Measurements from ENCODE around the gene SYVN1.
"Not testable (repeated sequence)": the region's sequence is repeated elsewhere in the genome, so short reads cannot be mapped to it uniquely, and the experiment has no call there.

SYVN1 gene

DNA sequence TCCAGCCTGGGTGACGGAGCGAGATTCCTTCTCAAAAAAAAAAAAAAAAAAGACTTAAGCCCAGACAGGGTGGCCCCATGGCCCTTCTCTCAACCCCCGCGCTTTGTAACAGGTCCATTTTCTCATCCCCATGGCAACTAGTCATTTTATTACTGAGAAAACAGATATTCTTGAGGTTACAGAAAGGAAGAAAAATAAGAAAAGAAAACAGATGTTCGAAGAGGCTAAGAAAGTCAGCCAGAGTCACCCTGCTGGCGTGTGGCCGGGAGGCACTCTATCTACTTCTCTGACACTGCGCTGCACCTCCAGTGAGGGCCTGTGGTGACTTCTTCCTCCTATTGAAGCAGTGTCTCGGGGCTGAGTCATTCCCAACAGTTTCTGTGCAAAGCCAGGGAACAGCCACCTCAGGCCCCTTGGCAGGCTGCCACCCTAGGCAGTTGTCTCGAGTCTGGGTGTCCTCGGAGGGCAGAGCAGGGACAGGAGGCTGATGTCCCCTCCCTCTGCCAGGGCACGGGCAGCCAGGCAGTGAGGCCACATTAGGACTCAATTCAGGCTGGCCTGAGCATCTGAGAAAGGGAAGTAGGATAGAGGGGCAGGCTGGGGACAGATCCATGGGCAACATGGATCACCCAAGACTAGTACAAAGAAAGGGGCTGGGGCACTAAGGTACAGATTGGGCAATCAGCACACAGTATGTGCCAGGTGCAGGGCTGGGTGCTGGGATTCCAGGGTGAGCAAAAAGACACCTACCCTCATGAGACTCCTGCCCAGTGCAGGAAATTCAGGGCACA is 16.4 kb upstream of the SYVN1 start:
- DNase-seq: no peak

DNA sequence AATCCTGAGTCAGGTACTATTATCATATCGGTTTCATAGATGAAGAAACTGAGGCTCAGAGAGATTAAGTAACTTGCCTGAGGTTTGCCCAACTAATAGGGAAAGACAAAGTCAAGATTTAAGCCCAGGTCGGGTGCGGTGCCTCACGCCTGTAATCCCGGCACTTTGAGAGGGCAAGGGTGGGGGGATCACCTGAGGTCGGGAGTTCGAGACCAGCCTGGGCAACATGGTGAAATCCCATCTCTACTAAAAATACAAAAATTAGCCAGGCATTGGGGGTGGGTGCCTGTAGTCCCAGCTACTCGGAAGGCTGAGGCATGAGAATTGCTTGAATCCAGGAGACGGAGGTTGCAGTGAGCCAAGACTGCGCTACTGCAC is 15.8 kb upstream of the SYVN1 start:
- DNase-seq: not testable (repeated sequence)

DNA sequence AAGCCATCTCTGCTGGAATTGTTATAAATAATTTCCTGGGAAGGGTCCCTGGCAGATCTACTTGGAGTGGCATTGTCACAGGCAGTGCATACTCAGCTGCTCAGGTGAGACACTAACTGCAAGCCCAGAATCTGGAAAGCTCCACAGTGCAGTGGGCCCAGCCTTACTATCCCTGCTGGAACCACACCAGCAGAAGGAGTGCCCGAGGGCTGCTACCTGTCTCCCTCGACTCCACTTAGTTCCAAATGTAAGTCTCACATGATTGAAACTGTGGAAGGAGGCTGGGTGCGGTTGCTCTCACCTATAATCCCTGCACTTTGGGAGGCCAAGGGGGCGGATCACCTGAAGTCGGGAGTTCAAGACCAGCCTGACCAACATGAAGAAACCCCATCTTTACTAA is 14.3 kb upstream of the SYVN1 start:
- no peak for DNase-seq

DNA sequence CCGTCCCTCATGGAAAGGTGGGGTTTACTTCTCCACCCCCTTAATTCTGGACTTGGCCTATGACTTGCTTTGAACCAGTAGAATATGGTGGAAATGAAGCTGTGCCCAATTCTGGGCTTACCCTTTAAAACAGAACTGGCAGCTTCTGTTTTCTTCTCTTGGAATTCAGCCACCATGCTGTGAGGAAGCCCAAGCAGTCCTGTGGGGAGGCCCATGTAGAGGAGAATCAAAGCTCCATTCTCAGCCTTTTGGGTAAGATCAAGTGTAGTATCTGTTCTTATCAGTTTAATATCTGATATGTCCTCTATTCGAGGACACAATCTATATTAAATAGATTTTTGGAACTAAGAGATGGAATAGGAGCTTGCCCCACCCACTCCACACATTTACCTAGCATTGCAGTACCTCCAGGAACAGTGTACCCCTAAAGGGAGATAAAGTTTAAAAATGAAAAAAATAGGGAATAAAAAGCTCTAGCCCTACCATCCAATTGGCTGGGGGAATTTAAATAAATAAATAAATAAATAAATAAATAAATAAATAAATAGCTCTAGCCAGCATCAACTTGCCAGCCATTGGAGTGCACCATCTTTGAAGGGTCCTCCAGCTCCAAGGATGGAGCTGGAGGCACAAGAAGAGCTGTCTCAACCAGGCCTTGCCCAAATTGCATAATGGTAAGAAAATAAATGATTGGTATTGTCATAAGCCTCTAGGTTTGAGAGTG is 13.2 kb upstream of the SYVN1 start:
- no peak for DNase-seq

DNA sequence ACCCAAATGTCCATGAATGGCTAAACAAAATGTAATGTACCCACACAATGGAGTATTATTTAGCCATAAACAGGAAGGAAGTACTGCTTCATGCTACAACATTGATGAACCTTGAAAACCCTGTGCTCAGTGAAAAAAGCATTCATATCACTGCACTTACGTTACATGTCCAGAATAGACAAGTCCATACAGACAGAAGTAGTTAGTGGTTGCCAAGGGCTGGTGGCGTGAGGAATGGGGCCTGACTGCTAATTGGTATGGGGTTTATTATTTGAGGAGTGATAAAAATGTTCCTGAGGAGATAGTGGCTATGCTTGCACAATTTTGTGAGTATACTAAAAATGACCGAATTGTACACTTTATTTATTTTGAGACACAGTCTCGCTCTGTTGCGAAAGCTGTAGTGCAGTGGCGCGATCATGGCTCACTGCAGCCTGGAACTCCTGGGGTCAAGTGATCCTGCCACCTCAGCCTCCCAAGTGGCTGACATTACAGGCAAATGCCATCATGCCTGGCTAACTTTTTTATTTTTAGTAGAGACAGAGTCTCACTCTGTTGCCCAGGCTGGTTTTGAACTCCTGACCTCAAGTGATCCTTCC is 7.7 kb upstream of the SYVN1 start:
- DNase-seq: no peak

DNA sequence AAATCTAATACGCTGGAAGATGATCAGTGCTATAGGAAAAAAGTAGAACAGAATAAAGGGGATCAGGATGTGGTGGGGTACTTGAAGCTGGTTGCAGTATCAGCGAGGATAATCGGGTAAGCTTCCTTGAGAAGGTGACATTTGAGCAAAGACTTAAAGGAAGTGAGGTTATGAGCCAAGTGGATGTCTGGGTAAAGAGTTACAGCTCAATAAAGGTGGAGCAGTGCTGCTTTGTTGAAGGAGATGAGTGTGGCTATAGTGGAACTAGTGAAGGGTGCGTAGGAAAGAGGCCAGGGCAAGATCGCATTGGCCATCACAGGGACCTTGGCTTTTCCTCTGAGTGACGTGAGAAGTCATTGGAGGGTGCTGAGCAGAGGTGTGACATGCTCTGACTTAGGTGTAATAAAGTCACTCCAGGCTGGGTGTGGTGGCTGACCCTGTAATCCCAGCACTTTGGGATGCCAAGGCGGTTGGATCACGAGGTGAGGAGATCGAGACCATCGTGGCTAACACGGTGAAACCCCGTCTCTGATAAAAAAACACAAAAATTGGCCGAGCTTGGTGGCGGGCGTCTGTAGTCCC is 2.3 kb upstream of the SYVN1 start:
- DNase-seq: no peak

DNA sequence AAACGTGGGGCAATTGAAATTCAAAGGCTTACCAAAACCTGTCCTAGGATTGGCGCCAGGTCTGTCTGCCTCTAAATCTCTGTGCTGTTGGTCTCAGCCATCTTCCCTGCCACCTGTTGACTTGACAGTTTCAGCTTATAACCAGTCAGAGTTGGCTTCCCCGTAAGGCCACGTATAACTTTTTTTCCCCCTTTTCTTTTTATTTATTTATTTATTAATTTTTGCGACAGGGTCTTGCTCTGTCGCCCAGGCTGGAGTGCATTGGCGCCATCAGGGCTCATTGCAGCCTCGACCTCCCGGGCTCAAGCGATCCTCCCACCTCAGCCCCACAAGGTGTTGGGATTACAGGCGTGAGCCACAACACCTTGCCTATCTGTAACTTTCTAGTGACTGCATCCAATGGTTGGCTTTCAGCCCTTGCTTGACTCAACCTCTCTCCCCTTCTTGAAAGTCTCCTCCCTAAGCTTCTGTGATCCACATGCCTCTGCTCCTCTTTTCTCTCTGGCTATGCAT is 1.4 kb upstream of the SYVN1 start:
- DNase-seq: no peak

DNA sequence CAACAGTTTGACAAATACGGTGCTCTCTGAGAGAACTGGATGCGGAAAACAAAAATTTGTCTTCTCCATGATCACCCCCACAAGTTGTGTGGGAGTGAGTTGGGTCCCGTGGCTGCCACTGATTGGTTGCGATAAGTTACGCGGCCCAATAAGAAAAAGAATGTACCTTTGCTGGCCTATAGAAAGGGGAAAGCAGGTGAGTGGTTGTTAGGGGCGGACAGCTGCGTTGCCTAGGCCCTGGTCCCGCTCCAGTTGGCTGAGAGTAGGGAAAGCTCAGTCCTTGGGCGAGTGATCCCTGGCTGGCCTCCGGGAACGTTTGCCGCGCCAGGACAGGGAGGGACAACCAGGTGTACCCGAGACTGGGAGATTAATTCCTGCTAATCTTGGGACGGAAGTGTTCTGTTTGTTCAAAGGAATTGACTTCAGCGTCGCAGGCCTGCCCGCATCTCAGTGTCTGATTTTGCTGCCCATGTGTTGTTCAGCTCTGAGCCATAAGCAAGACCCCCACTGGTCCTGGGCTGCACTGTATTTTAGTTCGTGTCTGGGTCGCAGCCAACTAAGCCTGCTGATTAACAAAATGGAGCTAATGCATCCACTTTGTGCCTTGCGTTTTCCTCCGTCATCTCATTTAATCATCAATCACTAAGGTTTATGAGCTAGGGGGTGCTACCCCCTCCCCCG is 773 bp upstream of the SYVN1 start:
- peak; percentile 72 for DNase-seq

DNA sequence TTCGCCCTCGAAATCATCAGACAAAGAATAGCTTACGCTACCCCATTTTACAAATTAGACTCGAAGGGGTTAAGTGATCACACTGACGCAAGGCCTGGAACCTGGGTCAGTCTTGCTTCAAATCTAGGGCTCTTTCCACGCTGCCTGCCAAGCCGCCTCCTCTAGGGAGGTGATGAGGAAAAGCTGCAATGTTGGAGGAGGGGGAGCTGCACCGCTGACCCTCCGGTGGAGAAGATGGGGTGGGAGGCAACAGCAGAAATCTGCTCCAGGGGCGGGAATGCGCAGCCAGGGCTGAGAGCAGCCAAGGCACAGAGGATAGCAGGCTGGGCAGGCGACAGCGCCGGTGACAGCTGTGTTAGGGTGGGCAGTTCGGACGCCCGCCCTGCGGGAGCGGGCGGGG is 595 bp downstream of the SYVN1 start:
- no peak for DNase-seq

DNA sequence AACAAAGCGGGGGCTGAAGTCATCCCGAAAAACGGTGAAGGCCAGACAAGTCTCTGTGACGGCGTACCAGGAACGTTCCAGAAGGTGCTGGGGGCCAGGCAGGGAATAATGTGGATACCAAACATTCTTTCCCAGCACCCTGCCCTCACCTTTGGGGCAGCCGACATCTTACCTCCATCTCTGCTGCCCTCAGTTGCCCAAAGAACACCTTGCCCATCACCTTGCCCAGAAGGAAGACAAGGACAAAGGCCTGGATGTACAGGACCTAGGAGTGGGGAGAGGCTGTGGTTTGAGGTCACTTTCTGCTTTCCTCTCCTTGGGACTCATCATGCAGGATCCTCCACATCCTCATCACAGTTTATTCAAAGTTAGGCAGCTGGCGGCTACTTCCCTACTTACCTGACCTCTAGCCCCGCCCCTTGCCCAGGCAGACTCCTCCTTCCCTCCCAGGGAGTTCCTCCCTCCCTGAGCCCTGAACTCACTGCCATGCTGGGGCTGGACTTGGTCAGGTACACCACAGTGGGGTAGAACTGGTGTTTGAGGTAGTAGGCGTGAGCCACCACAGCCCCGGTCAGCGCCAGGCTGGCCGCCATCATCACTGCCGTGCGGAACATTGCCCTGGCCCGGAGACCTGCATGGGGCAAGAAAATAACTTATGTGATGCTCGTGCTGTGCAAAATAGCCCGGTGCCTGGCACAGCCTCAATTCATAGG is 1.2 kb downstream of the SYVN1 start:
- DNase-seq: no peak

DNA sequence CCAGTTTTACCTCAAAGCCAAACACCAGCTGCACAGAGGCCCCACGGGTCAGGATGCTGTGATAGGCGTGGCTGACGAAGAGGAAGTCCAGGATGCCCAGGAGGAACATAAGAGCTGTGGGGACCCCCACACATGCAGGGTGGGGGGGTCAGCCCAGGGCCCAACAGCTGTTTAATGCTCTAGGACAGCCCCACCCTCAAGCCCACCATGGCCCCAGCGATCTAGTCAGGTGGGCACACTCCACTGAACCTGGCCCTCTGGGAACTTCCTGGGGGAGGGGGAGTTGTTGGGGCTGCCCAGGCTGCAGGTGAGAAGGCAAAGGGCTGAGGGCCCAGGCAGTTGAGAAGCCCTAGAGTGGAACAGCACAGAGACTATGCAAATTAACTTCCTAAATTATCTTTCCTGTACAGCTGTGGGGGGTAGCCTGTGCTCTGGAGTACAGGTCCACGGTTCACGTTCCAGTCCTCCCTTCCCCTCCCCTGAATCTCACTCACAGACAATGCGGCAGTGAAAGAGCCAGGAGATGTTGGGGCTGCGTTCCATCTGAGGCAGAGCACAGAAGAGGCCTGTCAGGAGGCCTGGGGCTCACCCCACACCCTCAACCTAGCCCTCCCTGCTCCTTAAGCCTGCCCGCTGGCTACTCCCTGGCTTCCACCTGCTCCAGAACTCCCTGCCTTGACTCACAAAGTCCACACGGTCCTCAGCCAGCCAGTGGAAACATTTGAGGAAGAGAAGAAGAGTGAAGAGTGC is 1.9 kb downstream of the SYVN1 start:
- DNase-seq: no peak

DNA sequence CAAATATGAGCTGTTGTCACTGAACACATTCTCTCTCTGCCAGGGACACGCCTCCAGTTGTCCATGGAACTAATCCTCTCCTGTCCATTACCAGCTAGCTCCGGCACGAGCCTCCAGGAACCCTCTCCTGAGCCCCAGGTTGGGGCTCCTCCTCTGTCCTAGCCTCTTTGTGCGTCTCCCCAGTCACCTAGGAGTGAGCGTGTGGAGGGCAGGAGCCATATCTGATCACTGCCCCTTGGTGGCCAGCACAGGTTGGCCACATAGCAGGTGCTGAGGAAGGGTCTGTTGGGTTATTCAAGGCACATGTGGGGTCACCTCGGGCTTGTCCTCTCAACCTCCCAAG is 2.5 kb downstream of the SYVN1 start:
- no peak for DNase-seq

DNA sequence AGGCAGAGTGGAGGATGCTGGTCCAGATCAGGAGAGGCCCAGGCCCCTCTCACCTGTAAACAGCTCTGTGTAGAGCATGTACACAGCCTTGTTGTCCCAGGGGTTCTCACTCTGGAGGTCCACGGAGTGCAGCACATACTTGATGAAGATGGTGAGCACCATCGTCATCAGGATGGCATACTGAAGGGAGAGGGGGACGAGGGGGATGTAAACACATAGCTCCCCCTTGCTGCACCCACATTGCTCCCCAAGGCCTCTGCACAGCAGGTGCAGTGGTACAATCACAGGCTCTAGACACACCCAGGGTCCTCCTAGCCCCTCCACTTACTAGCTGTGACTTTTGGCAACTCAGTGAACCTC is 2.9 kb downstream of the SYVN1 start:
- no peak for DNase-seq

DNA sequence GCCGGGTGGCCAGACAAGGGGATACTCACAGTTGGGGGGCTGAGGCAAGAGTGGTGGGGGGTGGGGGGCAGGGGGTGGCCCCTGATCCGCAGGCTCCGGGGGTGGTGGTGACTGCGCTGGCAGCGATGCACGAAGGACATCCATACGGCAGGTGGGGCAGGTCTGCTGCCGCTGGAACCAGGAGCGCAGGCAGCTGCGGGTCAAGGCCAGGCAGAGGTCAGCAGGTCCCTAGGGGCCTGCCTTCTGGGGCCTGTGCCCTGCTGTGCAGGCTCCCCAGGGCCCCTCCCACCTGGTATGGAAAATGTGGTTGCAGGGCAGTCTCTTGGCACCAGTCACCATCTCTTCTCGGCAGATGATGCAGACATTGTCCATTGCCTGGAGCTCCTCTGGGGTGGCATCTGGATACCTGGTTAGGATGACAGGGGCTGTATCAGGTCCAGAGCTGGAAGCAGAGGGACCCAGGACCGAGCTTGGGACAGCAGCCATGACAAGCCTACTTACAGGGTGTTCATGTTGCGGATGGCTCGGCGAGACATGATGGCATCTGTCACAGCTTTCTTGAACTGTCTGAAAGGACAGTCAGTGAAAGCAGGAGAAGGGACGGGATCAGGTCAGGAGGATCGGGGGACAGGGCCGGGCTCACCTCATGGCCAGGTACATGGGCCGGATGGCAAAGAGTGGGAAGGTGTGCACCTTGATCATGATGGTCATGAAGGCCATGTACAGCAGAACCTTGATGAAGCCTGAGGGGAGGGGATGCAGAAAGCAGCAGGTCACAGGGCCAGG is 3.5 kb downstream of the SYVN1 start:
- DNase-seq: no peak

DNA sequence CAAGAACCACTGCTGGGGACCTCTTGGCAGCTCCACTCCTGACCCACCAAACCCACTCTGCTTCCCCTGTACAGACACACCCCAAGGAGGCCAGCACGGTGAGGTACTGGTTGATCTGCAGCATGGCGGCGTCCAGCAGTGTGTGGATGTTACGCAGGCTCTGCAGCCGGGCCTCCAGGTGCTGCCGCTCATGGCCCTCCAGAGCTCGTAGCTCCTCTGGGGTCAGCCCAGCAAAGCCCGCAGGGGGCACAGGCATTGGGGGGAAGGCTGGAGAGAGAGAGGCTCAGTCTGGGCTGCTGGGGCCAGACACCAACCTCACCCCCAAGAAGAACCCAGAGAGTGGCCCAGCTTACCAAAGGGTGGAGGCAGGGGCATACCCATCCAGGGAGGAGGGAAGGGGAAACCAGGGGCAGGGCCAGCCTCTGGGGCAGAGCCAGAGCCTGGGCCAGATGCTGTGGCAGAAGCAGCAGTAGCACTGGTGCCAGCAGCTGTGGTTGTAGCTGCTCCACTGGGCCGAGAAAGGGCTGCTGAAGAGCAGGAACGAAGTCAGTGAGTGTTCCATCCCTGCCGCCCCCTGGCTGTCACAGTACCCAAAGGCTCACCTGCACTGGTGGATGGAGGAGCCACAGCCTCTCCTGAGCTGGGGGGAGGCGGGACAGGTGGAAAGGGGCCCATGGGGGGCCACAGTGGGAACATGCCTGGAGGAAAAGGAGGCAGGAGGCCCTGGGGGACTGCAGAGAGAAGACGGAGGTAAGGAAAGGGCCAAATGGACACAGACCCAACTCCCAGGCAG is 4.5 kb downstream of the SYVN1 start:
- no peak for DNase-seq

DNA sequence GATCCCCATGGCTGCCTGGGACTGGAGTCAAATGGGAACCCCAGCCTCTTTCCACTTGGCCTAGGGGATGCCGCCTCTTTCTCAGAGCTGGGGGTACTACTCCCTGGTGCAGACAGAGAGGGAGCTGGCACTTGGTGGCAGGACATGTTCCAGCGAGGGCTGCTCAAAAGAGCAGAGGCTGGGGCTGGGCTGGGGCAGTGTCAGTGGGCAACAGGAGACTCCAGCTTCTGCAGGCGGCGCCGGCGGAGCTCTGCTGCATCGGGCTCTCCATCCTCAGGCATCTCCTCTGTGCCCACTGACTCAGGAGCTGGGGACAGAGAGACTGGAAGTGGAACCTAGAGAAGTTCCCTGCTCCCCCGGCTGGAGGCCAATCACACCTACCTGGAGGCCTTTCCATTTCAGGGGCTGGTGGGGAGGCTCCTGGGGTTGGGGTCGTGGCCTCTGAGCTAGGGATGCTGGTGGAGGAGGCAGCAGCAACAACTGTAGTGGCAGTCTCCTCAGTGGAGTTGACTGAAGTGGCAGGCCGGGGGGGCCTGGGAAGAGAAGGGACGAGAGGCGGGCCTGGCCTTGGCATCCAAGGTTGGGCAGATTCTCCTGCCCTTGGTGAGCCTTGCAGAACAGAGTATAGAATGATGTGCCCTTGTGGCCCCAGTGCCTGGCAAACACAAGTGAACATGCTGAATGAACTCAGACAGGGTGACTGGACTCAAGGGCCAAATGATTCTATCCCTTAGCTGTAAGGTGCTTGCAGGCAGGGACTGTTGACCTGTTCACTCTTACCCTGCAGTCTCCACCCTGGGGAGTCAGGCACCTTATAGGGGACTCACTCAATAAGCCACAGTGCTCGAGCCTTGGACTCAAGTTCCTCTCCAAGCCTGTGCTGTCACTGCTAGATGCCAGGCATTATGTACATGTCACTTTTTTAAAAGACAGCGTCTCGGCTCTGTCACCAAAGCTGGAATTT is 5.9 kb downstream of the SYVN1 start:
- no peak for DNase-seq

DNA sequence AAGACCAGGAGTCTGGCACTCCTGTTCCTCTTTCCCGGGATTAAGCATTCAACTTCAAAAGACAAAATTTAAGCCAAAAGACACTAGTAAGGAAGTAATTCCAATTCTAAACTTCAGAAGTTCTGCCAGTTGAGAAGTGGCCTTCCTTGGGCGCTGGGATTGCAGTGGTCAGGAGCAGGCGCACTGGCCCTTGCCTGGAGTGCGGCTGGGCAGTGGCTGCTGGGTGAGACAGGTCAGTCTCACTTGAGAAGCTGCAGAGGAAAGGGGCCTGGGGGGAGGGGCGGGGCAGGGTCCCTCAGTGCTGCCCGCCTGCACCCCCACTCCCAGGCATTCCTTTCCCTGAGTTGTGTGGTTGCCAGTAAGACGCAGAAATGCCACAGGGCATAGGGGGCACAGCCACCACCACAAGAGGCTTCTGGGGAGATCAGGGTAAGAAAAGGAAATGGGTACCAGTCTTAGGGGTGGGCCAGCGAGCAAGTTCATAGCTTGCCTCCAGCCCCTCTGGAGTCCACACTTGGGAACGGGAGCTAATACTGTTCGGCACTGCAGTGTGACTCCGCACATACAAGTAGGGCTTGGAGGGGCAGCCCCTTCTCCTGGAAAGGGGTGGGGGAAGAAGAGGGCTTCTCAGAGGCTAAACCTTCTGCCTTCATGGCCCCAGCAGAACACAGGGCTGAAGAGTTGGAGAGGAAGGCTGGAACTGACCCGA is 6.7 kb downstream of the SYVN1 start:
- DNase-seq: no peak

DNA sequence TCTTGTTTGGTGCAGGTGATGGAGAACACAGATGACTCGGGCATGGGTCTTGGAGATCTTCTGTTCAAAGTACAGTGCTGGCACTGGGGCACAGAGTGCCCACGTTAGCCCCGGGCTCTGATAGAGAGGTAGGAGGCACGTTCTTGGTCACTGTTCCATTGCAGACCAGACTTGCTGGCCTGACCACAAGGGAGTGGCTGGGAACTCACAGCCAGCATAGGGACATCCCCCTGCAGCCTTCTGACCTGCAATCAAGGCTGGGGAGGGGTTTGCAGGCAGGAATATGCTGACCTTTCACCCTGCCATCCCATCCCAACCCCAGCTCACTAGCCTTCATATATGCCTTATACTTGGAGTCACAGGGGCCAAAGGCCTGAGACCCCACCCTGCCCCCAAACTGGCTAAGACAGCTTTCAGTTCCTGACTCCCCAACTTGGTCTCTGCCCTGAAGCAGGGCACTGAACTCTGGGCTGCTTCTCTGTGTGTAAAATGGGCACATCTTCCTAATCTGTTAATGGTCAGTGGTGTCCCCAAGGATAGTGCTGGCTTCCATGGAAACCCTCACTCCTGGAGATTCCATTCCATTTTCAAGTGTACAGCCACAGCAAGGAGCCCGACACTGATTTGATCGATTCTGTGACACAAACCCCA is 7.6 kb downstream of the SYVN1 start:
- DNase-seq: no peak
